T-helper 2 cell treated with Interferon-gamma antibody and Interleukin-4, amounts not matched to agents 5 μg/mL and 100 μg/mL, for 36 hours (primary cell): ENCODE data around the gene SLC7A9.
"Not testable (repeated sequence)": the region's sequence is repeated elsewhere in the genome, so short reads cannot be mapped to it uniquely, and the experiment has no call there.

ENCODE experiments used
- DNase-seq: peaks from one replicate; pipeline ENCODE4 v3.0.0; 2021; ENCODE audit warnings: low spot score
- H3K27ac Mint-ChIP-seq: one replicate; pipeline ENCODE4 v1.8.0; 2021; ENCODE audit warnings: mild to moderate bottlenecking, mixed read lengths
- H3K27me3 Mint-ChIP-seq: one replicate; pipeline ENCODE4 v1.8.0; 2021; ENCODE audit warnings: low read depth, mixed read lengths
- H3K36me3 Mint-ChIP-seq: one replicate; pipeline ENCODE4 v1.8.0; 2021; ENCODE audit warnings: low read depth, mixed read lengths
- H3K4me1 Mint-ChIP-seq: one replicate; pipeline ENCODE4 v1.8.0; 2021; ENCODE audit warnings: low read depth, mixed read lengths
- H3K4me3 Mint-ChIP-seq: one replicate; pipeline ENCODE4 v1.8.0; 2022; ENCODE audit warnings: mild to moderate bottlenecking, moderate library complexity, mixed read lengths
- H3K9me3 Mint-ChIP-seq: one replicate; pipeline ENCODE4 v1.8.0; 2021; ENCODE audit warnings: mixed read lengths

Gene SLC7A9

GRCh38 chr19:32864318-32865007 is 5.1 kb downstream of the SLC7A9 start:
- H3K4me1 Mint-ChIP-seq, result no peaks in the 10 kb centered on the region
- H3K9me3 Mint-ChIP-seq, result no peaks in the 10 kb centered on the region
- no peaks in the 10 kb centered on the region for H3K36me3 Mint-ChIP-seq
- H3K27me3 Mint-ChIP-seq, result no peaks in the 10 kb centered on the region
- DNase-seq, result no peak
- no peak overlapping the region for H3K27ac Mint-ChIP-seq
- no peak overlapping the region for H3K4me3 Mint-ChIP-seq

- no peak for DNase-seq
- Mint-ChIP-seq H3K27ac (no peak overlapping the region), H3K4me1 (no peaks in the 10 kb centered on the region)
Observed at GRCh38 chr19:32863841-32864240, 5.7 kb downstream of the SLC7A9 start.

GRCh38 chr19:32863301-32863700 is 6.3 kb downstream of the SLC7A9 start:
- Mint-ChIP-seq H3K27ac (no peak overlapping the region), H3K9me3 (no peaks in the 10 kb centered on the region), H3K36me3 (no peaks in the 10 kb centered on the region)

More at GRCh38 chr19:32863841-32864240, 5.7 kb downstream of the SLC7A9 start:
- Mint-ChIP-seq H3K36me3 (no peaks in the 10 kb centered on the region), H3K9me3 (no peaks in the 10 kb centered on the region), H3K27me3 (no peaks in the 10 kb centered on the region), H3K4me3 (no peak overlapping the region)

GRCh38 chr19:32862741-32863140 is 6.8 kb downstream of the SLC7A9 start:
- Mint-ChIP-seq H3K4me3 (no peak overlapping the region), H3K27me3 (no peaks in the 10 kb centered on the region), H3K4me1 (no peaks in the 10 kb centered on the region), H3K27ac (no peak overlapping the region), H3K9me3 (no peaks in the 10 kb centered on the region), H3K36me3 (no peaks in the 10 kb centered on the region)
- DNase-seq, result no peak

More at GRCh38 chr19:32863301-32863700, 6.3 kb downstream of the SLC7A9 start:
- no peak overlapping the region for H3K4me3 Mint-ChIP-seq
- H3K27me3 Mint-ChIP-seq, result no peaks in the 10 kb centered on the region
- H3K4me1 Mint-ChIP-seq, result no peaks in the 10 kb centered on the region
- no peak for DNase-seq

GRCh38 chr19:32862173-32862572 is 7.4 kb downstream of the SLC7A9 start:
- no peaks in the 10 kb centered on the region for H3K9me3 Mint-ChIP-seq

GRCh38 chr19:32861596-32861995 is 8.0 kb downstream of the SLC7A9 start:
- H3K9me3 Mint-ChIP-seq, result no peaks in the 10 kb centered on the region
- H3K4me3 Mint-ChIP-seq, result no peak overlapping the region

More at GRCh38 chr19:32862173-32862572, 7.4 kb downstream of the SLC7A9 start:
- no peaks in the 10 kb centered on the region for H3K36me3 Mint-ChIP-seq
- H3K27ac Mint-ChIP-seq, result no peak overlapping the region
- H3K4me3 Mint-ChIP-seq, result no peak overlapping the region
- H3K4me1 Mint-ChIP-seq, result no peaks in the 10 kb centered on the region
- no peak for DNase-seq
- no peaks in the 10 kb centered on the region for H3K27me3 Mint-ChIP-seq

GRCh38 chr19:32859591-32859990 is 10.0 kb downstream of the SLC7A9 start:
- H3K27ac Mint-ChIP-seq, result no peak overlapping the region
- no peak for DNase-seq
- no peaks in the 10 kb centered on the region for H3K36me3 Mint-ChIP-seq
- no peak overlapping the region for H3K4me3 Mint-ChIP-seq
- no peaks in the 10 kb centered on the region for H3K27me3 Mint-ChIP-seq
- H3K4me1 Mint-ChIP-seq, result no peaks in the 10 kb centered on the region
- H3K9me3 Mint-ChIP-seq, result no peaks in the 10 kb centered on the region

More at GRCh38 chr19:32861596-32861995, 8.0 kb downstream of the SLC7A9 start:
- H3K27ac Mint-ChIP-seq, result no peak overlapping the region
- no peaks in the 10 kb centered on the region for H3K27me3 Mint-ChIP-seq
- H3K4me1 Mint-ChIP-seq, result no peaks in the 10 kb centered on the region
- no peak for DNase-seq
- no peaks in the 10 kb centered on the region for H3K36me3 Mint-ChIP-seq

- H3K36me3 Mint-ChIP-seq, result no peaks in the 10 kb centered on the region
- H3K4me1 Mint-ChIP-seq, result no peaks in the 10 kb centered on the region
- H3K4me3 Mint-ChIP-seq, result no peak overlapping the region
- no peak for DNase-seq
- H3K9me3 Mint-ChIP-seq, result no peaks in the 10 kb centered on the region
- no peak overlapping the region for H3K27ac Mint-ChIP-seq
- H3K27me3 Mint-ChIP-seq, result no peaks in the 10 kb centered on the region
Observed at GRCh38 chr19:32858559-32858958, 11.0 kb downstream of the SLC7A9 start.

- DNase-seq, result no peak
- Mint-ChIP-seq H3K4me1 (no peaks in the 10 kb centered on the region), H3K27me3 (no peaks in the 10 kb centered on the region), H3K27ac (no peak overlapping the region), H3K36me3 (no peaks in the 10 kb centered on the region), H3K4me3 (no peak overlapping the region), H3K9me3 (no peaks in the 10 kb centered on the region)
Observed at GRCh38 chr19:32858155-32858554, 11.4 kb downstream of the SLC7A9 start.

- Mint-ChIP-seq H3K4me1 (no peaks in the 10 kb centered on the region), H3K36me3 (no peaks in the 10 kb centered on the region), H3K4me3 (no peak overlapping the region), H3K27me3 (no peaks in the 10 kb centered on the region), H3K27ac (no peak overlapping the region), H3K9me3 (no peaks in the 10 kb centered on the region)
- DNase-seq, result no peak
Observed at GRCh38 chr19:32857584-32857983, 12.0 kb downstream of the SLC7A9 start.

GRCh38 chr19:32856818-32857217 is 12.7 kb downstream of the SLC7A9 start:
- DNase-seq, H3K4me1 Mint-ChIP-seq, H3K27ac Mint-ChIP-seq, H3K4me3 Mint-ChIP-seq, H3K9me3 Mint-ChIP-seq, H3K27me3 Mint-ChIP-seq, H3K36me3 Mint-ChIP-seq: not testable (repeated sequence)

- no peak for DNase-seq
Observed at GRCh38 chr19:32852216-32852615, 17.4 kb downstream of the SLC7A9 start.

GRCh38 chr19:32848035-32848434 is 21.5 kb downstream of the SLC7A9 start:
- not testable (repeated sequence) for H3K4me1 Mint-ChIP-seq, H3K4me3 Mint-ChIP-seq, H3K9me3 Mint-ChIP-seq, DNase-seq, H3K36me3 Mint-ChIP-seq, H3K27ac Mint-ChIP-seq, H3K27me3 Mint-ChIP-seq

More at GRCh38 chr19:32852216-32852615, 17.4 kb downstream of the SLC7A9 start:
- H3K4me1 Mint-ChIP-seq, result no peaks in the 10 kb centered on the region
- no peaks in the 10 kb centered on the region for H3K27me3 Mint-ChIP-seq
- no peak overlapping the region for H3K27ac Mint-ChIP-seq
- no peaks in the 10 kb centered on the region for H3K36me3 Mint-ChIP-seq
- no peak overlapping the region for H3K4me3 Mint-ChIP-seq
- H3K9me3 Mint-ChIP-seq, result no peaks in the 10 kb centered on the region

GRCh38 chr19:32843716-32844245 is 25.8 kb downstream of the SLC7A9 start:
- Mint-ChIP-seq H3K27ac (no peak overlapping the region), H3K27me3 (no peaks in the 10 kb centered on the region)

GRCh38 chr19:32842061-32842460 is 27.5 kb downstream of the SLC7A9 start:
- no peaks in the 10 kb centered on the region for H3K4me1 Mint-ChIP-seq
- DNase-seq, result no peak
- no peak overlapping the region for H3K27ac Mint-ChIP-seq
- H3K36me3 Mint-ChIP-seq, result no peaks in the 10 kb centered on the region
- H3K4me3 Mint-ChIP-seq, result no peak overlapping the region
- no peaks in the 10 kb centered on the region for H3K27me3 Mint-ChIP-seq
- peaks cover 14% of the 10 kb centered on the region for H3K9me3 Mint-ChIP-seq

More at GRCh38 chr19:32843716-32844245, 25.8 kb downstream of the SLC7A9 start:
- H3K36me3 Mint-ChIP-seq, result no peaks in the 10 kb centered on the region
- no peak overlapping the region for H3K4me3 Mint-ChIP-seq
- DNase-seq, result no peak
- no peaks in the 10 kb centered on the region for H3K4me1 Mint-ChIP-seq
- peaks cover 14% of the 10 kb centered on the region for H3K9me3 Mint-ChIP-seq
